Erythroblast (primary cell): ENCODE results near the gene MAN2A2.
"Not testable (repeated sequence)": the region's sequence is repeated elsewhere in the genome, so short reads cannot be mapped to it uniquely, and the experiment has no call there.

Experiments used
- DNase-seq, 2 experiments: peaks; one replicate each; lab custom pipeline; 2025; lab: John Stamatoyannopoulos, UW
- GATA1 ChIP-seq: IDR thresholded peaks from 2 replicates; pipeline ENCODE4 v1.6.1; 2011; ENCODE audit warnings: low read depth, mild to moderate bottlenecking, control low read depth, low read length, moderate library complexity
- POLR2A ChIP-seq: IDR thresholded peaks from 2 replicates; pipeline ENCODE4 v1.6.1; 2011; ENCODE audit warnings: mild to moderate bottlenecking, low read length

MAN2A2 gene

GRCh38 chr15:90868261-90868689 lies 34.8 kb upstream of the MAN2A2 start, which contains the start of gene FURIN:
TSS of gene FURIN (plus strand) at chr15:90868588. CDS start at chr15:90875741, 7,153 bp downstream.
- DNase-seq: peak in 1 of 2 experiments; percentile 30

GRCh38 chr15:90869140-90869541 lies 34.0 kb upstream of the MAN2A2 start:
- peak; percentile 49 to 57 for DNase-seq
- TF ChIP-seq POLR2A (no peak), GATA1 (no peak)

More at GRCh38 chr15:90868261-90868689, 34.8 kb upstream of the MAN2A2 start, which contains the start of gene FURIN:
- no peak for TF ChIP-seq POLR2A

GRCh38 chr15:90869601-90870353 lies 33.3 kb upstream of the MAN2A2 start:
- DNase-seq: peak; percentile 64 to 72
- TF ChIP-seq GATA1 (no peak), POLR2A (peak; percentile 21)

GRCh38 chr15:90870354-90871138 lies 32.6 kb upstream of the MAN2A2 start:
- TF ChIP-seq POLR2A: no peak
- TF ChIP-seq GATA1: no peak
- DNase-seq: peak in 1 of 2 experiments; percentile 66

- DNase-seq: peak; percentile 69 to 83
- TF ChIP-seq GATA1 (no peak), POLR2A (peak; percentile 36)
Observed at GRCh38 chr15:90871139-90871715, 31.9 kb upstream of the MAN2A2 start.

GRCh38 chr15:90871716-90872485 lies 31.2 kb upstream of the MAN2A2 start:
- TF ChIP-seq GATA1 (no peak), POLR2A (no peak)
- peak; percentile 69 to 78 for DNase-seq

- TF ChIP-seq GATA1: no peak
- TF ChIP-seq POLR2A: peak; percentile 71
- peak; percentile 64 to 73 for DNase-seq
Observed at GRCh38 chr15:90872486-90873184, 30.5 kb upstream of the MAN2A2 start.

GRCh38 chr15:90873488-90873997 lies 29.6 kb upstream of the MAN2A2 start:
- DNase-seq: no peak
- no peak for TF ChIP-seq POLR2A
- no peak for TF ChIP-seq GATA1

GRCh38 chr15:90873998-90874605 lies 29.0 kb upstream of the MAN2A2 start:
- TF ChIP-seq POLR2A (no peak), GATA1 (no peak)
- peak; percentile 84 to 87 for DNase-seq

- DNase-seq: not testable (repeated sequence)
Observed at GRCh38 chr15:90874986-90875385, 28.1 kb upstream of the MAN2A2 start.

GRCh38 chr15:90875549-90875981 lies 27.5 kb upstream of the MAN2A2 start:
- TF ChIP-seq GATA1 (no peak), POLR2A (no peak)
- no peak for DNase-seq

GRCh38 chr15:90876046-90876445 lies 27.1 kb upstream of the MAN2A2 start:
- TF ChIP-seq POLR2A (no peak), GATA1 (no peak)
- DNase-seq: no peak
